ENCODE measurements around the gene PAX8. TPM values are rescaled to one million over a fixed set of nuclear protein-coding genes. Genes with fewer than 3 reads are reported as not detected.
A peak's percentile ranks its signal among the peaks of the same experiment; 100 is the strongest.

Gene PAX8
- total RNA-seq, 1 donor from 2014 or later, result 0.35 TPM

DNA sequence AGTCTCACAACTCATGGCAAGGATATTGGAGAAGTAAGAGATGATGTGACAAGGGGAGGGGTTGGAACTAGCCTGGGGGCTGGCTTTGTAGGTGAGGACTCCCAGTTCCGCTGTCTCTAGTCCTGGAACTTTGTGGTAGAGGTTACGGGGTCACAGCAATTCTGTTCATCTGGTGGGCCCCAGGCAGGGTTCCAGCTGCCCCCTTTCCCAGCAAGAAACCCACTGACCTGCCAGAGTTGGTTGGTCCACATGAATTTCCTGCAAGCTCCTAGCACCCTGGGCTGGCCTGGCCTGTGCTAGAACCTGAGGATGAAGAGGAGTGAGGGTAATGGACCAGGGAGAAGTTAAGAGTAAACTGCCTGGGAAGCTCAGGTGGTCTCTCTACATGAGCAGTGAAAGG lies 63.7 kb downstream of the PAX8 start:
- intact Hi-C loops (cut with DNase I), result no loop called here
- ATAC-seq (ENCODE audit: poor library complexity), result no peak
- DNase-seq, result no peak

DNA sequence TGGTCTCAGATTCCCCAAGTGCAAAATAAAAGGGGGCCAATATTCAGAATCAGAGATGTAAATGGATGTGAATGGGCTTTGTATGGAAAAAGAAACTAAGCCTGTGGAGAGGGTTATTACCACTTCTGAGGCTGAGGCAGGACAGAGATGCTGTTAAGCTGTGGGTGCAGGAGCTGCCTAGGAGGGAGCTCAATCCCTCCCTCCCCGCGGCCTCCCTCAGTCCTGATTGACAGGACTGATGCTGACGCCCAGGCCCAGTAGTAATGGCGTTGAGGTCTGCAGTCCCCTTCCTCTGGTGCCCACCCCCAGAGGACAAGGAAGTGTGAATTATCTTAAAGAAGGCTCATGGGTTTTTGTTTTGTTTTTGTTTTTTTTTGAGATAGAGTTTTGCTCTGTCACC lies 64.6 kb downstream of the PAX8 start:
- intact Hi-C loops (cut with DNase I), result no loop called here
- DNase-seq (no peak), ATAC-seq (ENCODE audit: poor library complexity) (no peak)

DNA sequence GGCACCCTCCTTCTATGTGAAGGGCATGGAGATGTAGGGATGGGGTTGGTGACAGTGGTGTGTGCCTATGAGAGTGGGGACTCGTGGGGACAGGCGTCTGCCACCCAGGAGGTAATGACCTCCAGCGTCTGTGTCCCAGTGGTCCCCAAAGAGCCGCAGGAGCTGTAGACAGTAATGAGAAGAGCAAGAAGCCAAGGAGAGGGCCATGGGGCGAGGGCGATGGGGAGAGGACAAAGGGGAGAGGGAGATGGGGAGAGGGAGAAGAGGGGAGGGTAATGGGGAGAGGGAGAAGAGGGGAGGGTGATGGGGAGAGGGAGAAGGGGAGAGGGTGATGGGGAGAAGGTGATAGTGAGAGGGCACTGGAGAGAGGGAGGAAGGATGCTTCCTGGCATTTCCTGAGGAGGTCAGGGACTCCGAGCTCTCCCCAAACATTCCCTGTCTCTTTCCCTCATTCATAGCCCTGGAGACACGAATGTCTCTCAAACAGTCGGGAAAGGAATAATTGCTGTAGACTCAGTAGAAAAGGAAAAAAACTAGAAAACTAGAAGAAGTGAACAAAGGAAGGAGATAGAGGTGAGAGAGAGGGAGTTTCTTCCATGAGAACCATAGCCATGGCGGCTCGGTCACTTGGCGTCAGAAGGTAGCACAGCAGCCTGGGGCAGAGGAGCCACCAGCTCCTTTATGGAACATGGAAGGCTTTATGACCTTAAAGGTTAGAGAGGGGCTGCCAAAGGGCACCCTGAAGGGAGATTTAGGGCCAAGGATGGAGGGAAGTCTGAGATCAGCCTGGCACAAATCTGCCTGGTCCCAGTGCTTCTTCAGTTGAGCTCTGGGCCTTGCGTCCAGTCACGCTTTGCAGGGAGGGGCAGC lies 65.4 kb downstream of the PAX8 start:
- intact Hi-C loops (cut with DNase I), result no loop called here
- DNase-seq (no peak), ATAC-seq (ENCODE audit: poor library complexity) (no peak)

DNA sequence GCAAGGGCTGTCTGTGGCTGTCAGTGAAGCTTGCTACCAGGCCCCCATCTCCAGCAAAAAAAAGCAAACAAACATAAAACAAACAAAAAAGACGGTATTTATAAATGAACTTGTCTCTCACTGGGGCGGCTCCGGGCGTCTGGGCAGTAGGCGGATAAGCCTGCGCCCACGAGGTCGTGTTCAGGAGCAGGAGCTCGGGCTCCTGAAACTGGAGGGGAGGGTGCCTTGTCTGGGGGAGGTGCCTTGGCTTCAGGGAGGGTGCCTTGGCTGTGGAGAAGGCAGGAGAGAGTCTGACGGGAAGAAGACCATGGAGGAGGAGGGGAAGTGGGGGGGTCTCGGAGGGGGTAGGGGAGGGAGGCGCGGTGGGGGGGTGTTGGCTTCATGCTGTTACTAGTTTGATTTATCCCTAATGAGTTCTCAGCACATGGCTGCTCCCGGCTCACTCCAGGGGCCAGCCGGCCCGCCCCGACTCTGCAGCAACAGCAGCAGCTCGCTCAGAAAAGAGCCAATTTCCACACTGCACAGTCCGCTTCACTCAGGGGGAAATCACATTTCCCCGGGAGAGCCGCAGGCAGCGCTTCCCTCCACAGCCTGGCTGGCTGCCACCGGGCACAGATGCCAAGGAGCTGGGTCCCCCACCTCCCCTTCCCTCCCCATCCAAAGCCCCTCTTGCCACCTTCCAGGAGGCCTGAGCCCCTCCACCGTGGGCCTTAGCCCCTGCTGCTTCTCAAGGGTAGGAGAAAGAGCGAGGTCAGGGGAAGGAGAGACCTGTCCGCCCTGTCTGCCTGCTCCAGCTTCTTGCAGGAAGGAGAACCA lies 66.3 kb downstream of the PAX8 start:
- intact Hi-C loops (cut with DNase I), result no loop called here
- peak; percentile 75 for DNase-seq
- ATAC-seq (ENCODE audit: poor library complexity), result peak; percentile 67

DNA sequence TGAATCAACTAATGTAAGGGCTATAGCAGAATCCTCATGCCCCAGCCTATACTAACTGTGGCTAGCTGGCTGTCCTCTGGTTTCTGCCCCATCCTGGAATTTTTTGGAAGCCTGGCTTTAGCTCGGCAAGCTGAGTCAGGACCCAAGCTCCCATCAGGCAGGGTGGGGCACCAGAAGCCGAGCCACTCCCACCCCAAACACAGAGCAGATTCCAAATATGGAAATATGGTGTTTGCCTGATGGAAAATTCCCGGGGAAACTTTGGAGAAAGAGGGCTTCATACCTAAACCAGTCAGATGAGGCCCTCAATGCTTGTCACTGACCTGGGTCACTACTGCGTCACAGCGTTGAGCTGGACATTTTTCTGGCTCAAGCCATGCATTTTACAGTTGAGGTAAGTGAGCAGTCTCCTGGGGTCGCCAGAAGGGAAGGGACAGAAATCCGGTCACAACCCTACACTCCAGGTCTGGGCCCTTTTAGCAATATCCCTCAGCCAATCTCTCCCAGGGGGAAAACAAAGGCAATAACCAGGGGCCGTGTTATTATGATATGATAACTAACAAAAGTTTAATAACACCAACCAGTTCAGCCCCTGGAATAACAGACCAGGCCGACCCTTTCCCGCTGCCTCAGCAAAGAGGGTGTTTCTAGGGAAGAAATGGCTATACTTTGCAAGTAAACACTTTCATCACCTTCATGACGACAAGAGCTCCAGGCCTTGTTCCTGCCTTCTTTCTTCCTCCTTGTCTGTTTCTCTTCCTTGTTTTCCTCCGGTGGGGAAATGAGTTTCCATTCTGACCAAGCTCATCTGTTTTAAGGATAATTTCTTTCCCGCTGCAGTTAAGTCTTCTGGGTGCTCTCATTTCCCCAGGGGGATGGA lies 67.3 kb downstream of the PAX8 start:
- ATAC-seq (ENCODE audit: poor library complexity) (peak; percentile 57), DNase-seq (peak; percentile 65)
- intact Hi-C loops (cut with DNase I), result loop anchor here (2.0 kb wide), 1 partner anchor 23 kb away; no protein-coding TSS in a partner anchor

DNA sequence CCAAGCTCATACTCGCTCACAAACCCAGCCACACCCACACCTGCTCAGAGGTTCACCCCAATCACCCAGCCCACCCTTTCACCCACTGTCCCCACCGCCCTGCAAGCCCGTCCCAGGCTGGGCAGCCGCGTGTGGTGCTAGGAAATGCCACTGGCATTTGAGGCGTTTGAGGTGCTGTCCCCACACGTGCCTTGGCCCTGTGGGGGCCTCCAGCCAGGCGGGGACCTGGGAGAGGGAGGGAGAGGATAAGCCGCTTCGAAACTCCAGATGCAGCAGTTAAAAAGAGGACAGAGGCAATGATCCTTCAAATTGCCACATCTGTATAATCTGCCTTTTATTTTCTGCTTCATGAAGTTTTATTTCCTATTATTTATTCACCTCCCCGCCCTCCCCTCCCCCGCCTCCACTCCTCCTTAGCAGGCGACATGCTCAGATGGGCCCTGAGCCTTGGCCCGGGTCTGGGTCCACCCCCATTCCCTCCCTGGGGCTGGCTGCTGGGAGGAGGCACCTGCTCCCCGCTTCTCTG lies 69.0 kb downstream of the PAX8 start:
- DNase-seq (no peak), ATAC-seq (ENCODE audit: poor library complexity) (no peak)
- intact Hi-C loops (cut with DNase I), result loop anchor here (2.0 kb wide), 1 partner anchor 25 kb away; no protein-coding TSS in a partner anchor

DNA sequence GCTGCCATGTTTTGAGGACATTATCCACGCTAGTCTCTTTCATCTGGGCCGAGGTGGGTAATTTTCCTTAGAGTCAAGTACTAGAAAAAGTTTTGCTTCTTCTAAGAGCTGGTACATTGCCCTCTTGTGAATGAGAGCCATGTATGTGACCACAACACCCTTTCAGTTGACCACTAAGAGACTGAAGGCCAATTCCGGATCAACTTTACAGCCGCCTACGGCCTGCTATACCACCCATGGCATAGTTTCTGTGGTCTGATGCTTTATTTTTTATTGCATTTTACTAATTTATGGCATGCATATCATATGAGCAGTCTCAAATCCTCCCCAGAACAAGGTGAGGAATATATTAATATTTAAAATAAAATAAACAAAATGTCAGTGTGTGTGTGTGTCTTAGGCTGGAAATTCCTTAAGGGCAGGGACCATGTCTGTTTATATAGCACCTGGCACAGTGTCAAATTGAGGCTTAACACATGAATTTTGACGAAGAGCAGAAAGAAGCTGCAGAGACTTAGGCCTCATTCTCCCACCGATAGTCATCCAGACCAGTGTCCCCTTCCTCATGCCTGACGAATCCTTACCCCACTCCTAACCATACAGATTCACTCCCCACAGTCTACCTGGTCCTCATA lies 69.6 kb downstream of the PAX8 start:
- intact Hi-C loops (cut with DNase I), result no loop called here

DNA sequence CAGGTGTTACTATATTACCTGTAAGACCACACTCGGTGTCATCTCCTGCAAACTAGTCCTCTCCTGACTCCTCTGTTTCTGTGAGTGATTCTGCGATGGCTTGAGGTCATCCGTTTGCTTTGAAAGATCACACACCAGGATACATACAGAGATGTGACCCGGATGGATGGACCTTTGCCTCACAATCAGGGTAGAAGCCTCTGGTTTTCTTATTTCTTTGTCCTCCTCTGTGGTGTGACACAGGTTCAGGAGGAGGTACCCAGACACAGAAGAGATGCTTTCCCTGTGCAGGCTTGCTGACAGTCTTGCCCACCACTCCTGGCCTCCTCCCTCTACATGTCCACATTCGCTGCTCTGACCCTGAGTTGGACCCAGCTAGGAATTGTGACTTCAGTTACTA lies 70.3 kb downstream of the PAX8 start:
- no peak for ATAC-seq (ENCODE audit: poor library complexity)
- intact Hi-C loops (cut with DNase I), result no loop called here

More for the DNA sequence above, 69.6 kb downstream of the PAX8 start:
- DNase-seq (no peak), ATAC-seq (ENCODE audit: poor library complexity) (no peak)

DNA sequence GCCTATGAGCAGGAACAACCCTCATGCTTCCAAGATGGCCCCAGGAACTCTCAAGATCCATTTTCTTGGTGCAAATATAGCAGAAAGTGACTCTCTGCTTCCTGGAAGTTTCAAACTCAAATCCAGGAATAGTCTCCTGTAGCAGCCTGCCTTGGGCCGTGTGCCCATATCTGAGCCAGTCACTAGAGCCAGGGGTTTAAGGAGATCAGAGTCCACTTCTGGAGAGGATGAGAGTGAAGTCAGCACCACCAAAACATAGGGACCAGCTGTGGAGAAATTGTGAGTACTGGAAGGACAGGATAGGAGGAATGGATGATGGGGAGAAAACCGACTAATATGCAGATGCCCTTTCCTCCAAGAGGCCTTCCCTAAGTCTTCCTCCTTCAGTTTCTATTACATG lies 71.7 kb downstream of the PAX8 start:
- ATAC-seq (ENCODE audit: poor library complexity) (no peak), DNase-seq (no peak)
- intact Hi-C loops (cut with DNase I), result no loop called here

More for the DNA sequence above, 70.3 kb downstream of the PAX8 start:
- DNase-seq, result no peak

DNA sequence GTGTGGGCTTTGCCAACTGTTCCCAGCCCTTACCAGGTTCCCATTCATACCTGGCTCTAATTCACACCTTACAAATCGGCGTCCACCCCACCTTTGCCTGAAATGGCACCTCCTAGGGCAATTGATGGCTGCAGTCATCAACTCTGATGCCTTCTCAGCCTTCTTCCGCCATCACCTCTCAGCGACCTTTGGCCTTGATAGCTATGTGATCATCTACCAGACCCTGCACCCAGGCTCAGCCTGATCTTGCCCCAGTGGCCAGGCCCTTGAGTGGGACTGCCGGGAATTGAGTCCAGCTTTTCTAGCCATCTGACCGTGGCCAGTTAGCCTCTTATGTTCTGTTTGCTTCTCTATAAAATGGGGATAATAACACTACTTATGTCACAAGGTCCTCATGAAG lies 72.5 kb downstream of the PAX8 start:
- intact Hi-C loops (cut with DNase I), result no loop called here
- no peak for DNase-seq
- no peak for ATAC-seq (ENCODE audit: poor library complexity)

DNA sequence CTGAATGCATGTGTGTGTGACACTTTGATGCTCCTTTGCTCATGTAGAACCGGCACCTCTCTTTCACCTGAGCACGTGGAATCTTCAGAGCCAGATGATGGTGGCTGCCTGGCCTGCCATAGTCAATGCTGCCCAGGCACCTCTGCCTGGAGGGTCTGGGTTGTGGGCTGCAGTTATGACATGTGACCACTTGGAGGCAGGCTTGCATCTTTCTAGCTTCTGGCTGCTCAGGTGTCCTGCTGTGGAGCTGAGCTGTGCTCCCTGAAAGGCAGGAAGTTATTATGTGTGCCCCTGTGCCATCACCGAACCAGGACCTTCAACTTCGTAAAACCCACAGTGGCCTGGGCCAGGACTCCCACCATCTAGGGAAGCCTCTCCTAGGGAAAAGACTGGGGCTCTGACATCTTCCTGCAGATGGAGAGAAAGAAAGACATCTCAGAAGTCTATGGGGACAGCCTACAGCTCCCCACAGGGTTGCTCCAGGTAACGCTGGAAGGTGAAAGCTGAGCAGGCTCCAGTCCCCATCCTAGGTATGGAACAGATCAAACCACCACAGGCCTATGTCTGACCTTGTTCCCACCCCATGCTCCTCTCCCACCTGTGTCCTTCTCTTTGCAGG lies 74.7 kb downstream of the PAX8 start:
- intact Hi-C loops (cut with DNase I), result loop anchor here (5.0 kb wide), 2 partner anchors 38 to 168 kb away; no protein-coding TSS in a partner anchor
- ATAC-seq (ENCODE audit: poor library complexity) (peak; percentile 82), DNase-seq (peak; percentile 75)

DNA sequence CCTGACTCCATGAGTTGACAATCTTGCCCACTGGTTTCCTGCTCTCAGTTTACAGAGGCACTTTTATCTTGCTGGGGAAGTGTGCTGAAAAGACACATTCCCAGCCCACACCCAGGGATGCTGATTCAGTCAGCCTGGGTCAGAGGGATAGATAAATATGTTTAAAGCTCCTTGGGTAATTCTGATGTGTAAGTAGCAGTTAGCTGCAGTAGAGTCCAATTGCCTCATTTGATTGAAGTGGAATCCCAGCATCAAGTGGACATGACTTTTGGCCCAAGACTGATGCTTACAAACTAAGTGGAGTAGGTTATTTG lies 75.5 kb downstream of the PAX8 start:
- DNase-seq (no peak), ATAC-seq (ENCODE audit: poor library complexity) (no peak)
- intact Hi-C loops (cut with DNase I), result loop anchor here (5.0 kb wide), 2 partner anchors 39 to 169 kb away; no protein-coding TSS in a partner anchor

DNA sequence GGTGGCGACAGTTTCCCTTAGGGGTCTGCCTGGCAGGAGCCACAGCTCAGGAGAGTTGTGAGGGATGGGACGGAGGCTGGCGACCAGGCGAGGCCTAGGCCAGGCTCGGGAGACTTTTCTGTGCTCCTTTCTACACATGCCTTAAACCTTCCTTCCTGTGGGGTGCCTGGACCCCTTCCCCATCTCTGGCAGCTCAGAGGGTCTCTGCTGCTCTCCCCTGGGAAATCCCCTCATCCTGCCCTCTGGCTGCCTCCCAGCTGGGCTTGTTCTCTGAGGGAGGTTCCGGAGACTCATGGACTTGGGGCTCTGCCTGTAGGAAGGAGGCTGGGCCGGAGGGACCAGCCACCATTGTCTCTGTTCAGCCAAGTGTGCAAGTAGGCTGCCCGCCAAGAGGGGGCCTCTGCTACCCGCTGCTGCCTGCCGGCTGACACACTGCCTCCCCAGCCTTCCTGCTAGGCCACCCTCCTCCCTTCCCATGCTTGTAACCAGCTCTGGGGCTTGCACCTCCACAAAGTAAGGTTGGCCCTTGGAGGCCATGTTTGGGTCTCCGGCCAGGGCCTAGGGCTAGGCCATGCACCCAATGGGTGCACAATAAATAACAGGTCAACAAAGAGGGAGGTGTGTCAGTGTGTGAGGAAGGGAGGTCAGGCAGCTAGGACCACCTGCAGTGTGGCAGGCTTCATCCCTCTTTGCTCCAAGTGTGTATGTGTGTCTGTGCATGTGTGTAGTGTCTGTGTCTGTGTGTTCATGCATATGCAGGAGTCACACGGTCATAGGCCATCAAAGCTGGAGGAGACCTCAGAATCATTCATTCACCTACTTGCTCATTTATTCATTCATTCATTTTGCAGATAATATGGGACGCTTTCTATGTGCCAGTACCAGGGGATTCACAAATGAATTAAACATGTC lies 76.2 kb downstream of the PAX8 start:
- ATAC-seq (ENCODE audit: poor library complexity) (no peak), DNase-seq (no peak)
- intact Hi-C loops (cut with DNase I), result loop anchor here (5.0 kb wide), 2 partner anchors 40 to 170 kb away; no protein-coding TSS in a partner anchor

DNA sequence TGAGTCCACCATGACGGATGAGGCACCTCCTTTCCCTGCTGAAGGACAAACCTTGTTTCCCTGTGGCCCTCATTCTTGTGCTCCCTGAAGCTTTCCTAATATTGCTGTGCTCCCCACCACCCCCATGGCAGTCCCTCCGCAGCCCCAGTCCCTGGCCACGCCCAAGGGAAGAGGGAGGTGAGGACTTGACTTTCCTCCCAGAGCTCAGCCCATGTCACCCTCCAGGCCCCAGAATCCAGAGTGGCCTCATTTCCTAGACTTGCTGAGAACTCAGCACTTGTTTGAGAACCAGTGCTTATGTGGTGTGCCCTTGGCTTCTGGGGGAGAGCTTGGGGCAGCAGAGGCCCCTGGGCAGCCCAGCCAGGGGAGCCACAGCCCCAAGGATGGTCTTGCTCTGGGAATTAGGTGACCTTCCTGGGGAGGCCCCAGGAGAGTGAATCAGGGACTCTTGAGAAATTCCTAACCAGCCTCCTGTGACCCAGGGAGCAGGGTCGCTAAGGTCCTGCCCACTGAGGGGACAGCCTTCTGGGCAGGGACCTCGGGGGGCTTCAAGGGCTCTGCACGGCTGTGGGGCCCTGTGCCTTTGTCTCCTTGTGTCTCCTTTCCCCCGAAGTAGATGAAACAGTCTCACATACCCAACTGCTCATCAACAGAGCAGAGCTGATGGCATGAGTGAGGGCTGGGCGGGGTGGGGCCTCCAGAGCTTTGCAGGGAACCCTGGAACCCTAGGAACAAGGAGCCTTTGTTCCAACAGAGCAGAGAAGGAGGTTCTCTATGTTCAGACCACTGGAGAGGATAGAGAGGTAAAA lies 77.0 kb downstream of the PAX8 start:
- intact Hi-C loops (cut with DNase I), result loop anchor here (5.0 kb wide), 2 partner anchors 41 to 171 kb away; no protein-coding TSS in a partner anchor
- ATAC-seq (ENCODE audit: poor library complexity) (no peak), DNase-seq (no peak)

DNA sequence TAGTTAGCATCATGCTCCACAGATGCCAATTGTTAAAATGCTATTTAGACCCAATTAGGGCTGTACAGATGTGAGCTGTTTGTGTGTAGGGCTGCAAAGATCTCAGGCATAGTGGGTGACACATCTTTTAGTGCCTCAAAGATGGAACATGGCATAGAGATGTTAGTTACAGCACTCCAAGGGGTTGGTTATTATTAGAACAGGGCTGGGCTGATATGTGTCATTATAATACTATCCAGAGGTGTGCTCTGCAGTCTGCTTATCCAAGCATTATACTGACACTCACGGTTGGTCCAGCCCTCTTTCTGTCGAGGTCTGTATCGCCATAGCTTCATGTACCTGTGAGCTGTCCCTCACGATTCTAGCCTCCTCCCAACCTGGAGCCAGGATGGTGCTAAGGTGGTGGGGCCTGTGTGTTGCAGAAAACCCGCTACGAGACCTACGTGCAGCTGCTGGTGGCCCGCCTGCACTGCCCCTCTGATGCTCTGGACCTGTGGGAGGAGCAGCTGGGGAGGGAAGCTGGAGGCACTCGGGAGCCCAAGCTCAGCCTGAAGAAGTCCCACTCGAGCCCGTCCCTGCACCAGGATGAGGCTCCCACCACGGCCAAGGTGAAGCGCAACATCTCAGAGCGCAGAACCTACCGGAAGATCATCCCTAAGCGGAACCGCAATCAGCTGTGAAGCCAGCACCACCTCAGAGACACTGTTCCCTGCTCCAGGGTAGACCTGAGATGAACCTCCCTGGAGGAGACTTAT lies 77.8 kb downstream of the PAX8 start:
- intact Hi-C loops (cut with DNase I), result loop anchor here (5.0 kb wide), 2 partner anchors 41 to 171 kb away; no protein-coding TSS in a partner anchor
- ATAC-seq (ENCODE audit: poor library complexity), result no peak
- DNase-seq, result no peak

Data from Right ventricle myocardium superior (tissue), 1 donor.